ENCODE results near the gene CNFN. TPM values are rescaled to one million over a fixed set of nuclear protein-coding genes. Genes with fewer than 3 reads are reported as not detected.

Gene CNFN
- total RNA-seq, 1 experiment from 2014 or later = not detected

DNA sequence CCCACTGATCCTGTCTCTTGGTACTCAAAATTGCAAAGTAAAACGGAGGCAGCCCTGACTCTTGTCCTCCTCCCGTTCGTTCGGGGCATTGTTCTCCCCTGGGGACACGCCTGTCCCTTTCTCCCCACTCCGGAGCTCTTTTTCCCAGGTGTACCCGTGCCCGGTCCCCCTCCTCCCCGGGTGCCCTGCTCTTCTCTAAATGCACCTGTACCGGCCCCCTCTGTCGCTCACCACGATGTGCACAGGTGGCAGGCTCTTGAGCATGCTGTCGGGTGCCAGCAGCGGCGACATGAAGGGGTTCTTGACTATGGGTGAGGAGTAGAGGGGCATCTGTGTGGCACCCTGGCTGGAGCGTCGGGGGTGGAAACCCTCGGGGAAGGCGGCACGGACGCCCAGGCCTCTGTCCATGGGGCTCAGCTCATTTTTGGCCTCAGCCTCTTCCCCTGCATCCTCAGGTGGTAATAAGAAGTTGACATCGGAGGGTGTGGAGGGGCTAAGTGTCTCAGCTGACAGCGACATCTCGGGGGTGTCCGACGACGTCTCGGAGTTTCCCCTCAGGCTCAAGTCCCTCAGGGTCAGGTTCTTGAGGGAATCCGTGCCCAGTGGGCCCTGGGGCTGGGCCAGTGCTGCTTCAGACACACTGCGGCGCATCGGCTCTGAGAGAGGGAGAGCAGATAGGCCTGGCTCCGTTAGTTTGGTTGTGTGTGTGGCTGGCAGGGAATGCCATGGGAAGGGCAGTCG lies 12.4 kb upstream of the CNFN start:
- peaks cover 5% of the 10 kb centered on the region for H3K4me1 ChIP-seq (replicated peaks)
- peaks cover 6% of the 10 kb centered on the region; the same call in 1 of the 2 replicates for H3K36me3 ChIP-seq
- no peaks in the 10 kb centered on the region for H3K9me3 ChIP-seq (replicated peaks)
- H3K27ac ChIP-seq = no peak overlapping the region
- no peaks in the 10 kb centered on the region for H3K27me3 ChIP-seq (replicated peaks)
- no peak for DNase-seq (ENCODE audit: low read depth in 1 of 2, low spot score in 2 of 2)
- no peak overlapping the region for H3K4me3 ChIP-seq

DNA sequence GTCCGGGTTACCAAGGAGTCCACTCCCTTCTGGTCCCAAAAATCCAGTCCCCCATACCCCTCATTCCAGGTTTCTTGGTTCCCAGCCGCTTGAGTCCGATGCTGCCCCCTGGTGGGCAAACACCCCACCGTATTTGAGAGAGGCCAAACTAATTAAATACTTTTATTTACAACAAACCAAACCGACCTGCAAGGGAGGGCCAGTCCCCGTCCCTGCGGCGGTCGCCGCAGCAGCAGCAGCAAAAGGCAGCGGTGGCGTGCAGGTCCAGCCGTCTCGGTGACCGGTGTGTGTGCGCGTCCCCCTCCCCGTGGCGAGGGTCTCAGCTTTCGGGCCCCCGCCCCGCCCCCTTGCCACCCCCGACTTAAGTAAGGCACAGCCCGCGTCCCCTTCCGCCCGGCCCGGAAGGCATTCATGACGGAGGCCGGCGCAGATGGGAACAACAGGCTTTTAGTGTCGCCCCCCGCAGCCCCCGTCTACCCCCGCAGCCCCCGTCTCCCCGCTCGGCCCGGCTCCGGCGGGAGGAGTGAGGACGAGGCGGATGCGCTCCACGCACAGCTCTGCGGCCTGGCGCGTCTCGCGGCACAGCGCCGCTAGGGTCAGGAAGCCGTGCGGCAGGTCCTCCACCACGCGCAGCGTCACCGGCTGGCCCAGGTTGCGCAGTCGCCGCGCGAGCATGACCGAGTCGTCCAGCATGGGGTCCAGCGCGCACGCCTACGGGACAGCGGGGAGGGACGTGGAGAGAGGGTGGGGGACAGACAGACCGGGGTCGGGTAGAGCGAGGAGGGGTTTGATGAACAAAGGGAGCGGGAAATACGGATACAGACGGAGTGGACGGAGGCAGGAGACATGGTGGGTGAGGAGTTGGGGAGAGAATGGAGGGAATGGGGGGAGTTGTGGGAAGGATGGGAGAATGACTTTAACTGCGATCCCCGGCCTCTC lies 11.5 kb upstream of the CNFN start:
- peak; percentile 67 to 79 for DNase-seq (ENCODE audit: low read depth in 1 of 2, low spot score in 2 of 2)
- Histone ChIP-seq H3K27me3 (replicated peaks) (no peaks in the 10 kb centered on the region), H3K27ac (no peak overlapping the region), H3K36me3 (peaks cover 6% of the 10 kb centered on the region; the same call in 1 of the 2 replicates), H3K4me1 (replicated peaks) (peaks cover 8% of the 10 kb centered on the region), H3K4me3 (peak overlapping the region; percentile 16; the same call in 1 of the 2 replicates), H3K9me3 (replicated peaks) (no peaks in the 10 kb centered on the region)

DNA sequence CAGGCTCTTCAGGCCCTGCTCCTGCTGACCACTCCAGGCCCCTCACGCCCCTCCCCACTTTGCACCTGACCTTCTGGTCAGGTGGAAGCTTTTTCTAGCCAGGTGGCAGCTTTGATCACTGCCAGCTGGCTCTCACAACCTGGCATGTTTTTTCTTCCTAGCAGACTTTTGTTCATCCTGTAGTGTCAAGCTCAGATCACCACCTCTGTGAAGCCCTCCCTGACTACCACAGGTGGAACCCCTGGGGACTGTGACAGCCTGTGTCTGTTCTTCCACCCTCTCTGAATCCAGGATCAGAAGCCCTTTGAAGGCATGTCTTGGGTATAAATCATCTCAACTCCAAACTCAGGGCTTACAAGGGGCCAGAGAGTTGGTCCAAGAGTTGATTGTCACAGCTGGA lies 10.3 kb upstream of the CNFN start:
- H3K9me3 ChIP-seq (replicated peaks) = no peaks in the 10 kb centered on the region
- peaks cover 16% of the 10 kb centered on the region for H3K4me1 ChIP-seq (replicated peaks)
- H3K27ac ChIP-seq = no peak overlapping the region
- no peaks in the 10 kb centered on the region for H3K27me3 ChIP-seq (replicated peaks)
- DNase-seq (ENCODE audit: low read depth in 1 of 2, low spot score in 2 of 2) = no peak
- H3K36me3 ChIP-seq = peaks cover 6% of the 10 kb centered on the region; the same call in 1 of the 2 replicates
- no peak overlapping the region for H3K4me3 ChIP-seq

DNA sequence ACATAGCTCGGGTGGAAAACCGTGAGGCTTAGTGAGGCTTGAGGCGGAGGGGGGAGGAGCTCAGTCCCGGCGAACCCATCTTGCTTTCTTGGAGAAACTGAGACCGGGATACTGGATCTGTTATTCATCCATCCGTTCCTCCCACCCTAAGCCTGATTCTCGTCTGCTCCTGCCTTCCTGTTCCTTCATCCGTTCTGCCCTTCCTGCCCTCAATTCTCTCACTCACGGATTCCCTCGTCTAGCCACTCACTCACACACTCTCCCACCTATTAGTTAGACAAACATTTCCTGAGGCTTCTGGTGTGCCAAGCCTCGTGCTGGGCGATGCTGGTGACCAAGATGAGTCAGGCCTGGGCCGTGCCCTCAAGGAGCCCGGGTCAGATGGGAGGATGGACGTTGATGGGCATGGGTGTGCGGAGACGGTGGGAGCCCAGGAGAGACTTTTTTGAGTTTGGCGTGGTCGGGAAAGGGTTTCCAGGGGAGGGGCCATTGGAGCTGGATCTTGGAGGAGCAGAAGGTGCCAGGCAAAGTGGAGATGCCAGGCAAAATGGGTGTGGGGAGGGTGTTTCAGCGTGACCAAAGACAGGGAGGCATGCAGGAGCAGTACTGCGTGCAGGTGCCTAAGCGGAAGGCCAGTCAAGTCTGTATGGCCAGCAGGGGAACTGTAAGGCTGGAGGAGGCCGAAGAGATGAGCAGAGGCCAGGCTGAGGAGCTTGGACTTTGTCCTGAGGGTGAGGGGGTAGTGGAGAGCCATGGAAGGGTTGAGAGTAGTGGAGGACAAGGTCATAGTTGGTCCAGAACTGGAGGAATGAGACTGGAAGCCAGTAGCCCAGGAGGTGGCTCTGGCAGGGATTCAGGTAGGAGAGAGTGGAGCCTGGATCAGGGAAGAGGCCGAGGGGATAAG lies 7.4 kb upstream of the CNFN start:
- DNase-seq (ENCODE audit: low read depth in 1 of 2, low spot score in 2 of 2) = no peak
- no peaks in the 10 kb centered on the region for H3K9me3 ChIP-seq (replicated peaks)
- no peaks in the 10 kb centered on the region for H3K36me3 ChIP-seq
- peak overlapping the region; percentile 47 for H3K4me3 ChIP-seq
- H3K27ac ChIP-seq = peak overlapping the region; percentile 13; the same call in 1 of the 2 replicates
- H3K27me3 ChIP-seq (replicated peaks) = no peaks in the 10 kb centered on the region
- peaks cover 16% of the 10 kb centered on the region for H3K4me1 ChIP-seq (replicated peaks)

DNA sequence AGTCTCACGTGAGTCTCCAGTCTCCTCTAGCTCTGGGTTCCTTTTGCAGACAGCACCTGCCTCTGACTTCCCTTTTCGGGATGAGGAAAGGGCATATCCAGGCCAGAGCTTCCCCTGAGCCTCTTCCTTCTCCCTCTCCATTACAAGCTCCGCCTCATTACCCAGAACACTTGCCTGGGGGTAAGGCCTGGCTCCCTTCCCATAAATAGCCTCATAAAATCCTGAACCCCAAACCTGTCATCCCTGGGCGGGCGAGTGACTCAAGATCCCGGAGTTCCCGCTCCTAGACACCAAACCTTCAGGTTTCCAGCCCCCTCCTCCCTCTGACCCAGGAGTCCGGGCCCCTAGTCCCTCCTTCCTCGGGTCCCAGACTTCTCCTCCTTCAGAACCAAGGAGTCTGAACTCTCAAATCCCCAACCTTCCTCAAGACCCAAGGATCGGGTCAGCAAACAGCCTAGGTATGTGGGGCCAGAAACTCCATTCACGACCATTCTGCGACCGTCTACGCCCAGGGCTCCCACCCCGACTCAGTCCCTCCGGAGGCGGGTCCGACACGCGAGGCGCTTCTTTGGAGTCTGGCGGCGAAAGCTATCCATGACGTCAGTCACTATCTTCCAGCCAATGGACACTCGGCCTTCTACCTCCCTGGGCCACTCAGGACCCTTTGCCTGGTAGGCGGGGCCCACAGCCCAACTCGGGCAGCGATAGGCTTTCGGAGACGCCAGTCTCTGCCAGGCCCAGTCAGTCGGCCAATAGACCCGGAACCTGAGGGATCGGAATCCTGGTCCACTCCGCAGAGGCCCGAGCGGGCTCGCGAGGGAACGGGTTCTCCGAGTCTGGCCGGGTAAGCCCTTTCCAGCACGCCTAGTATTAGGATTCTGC lies 6.5 kb upstream of the CNFN start:
- H3K36me3 ChIP-seq = no peaks in the 10 kb centered on the region
- no peaks in the 10 kb centered on the region for H3K9me3 ChIP-seq (replicated peaks)
- H3K4me1 ChIP-seq (replicated peaks) = peaks cover 16% of the 10 kb centered on the region
- peaks cover 3% of the 10 kb centered on the region; the same call in 1 of the 2 replicates for H3K27me3 ChIP-seq (replicated peaks)
- peak; percentile 97 to 99 for DNase-seq (ENCODE audit: low read depth in 1 of 2, low spot score in 2 of 2)
- H3K27ac ChIP-seq = peak overlapping the region; percentile 54
- H3K4me3 ChIP-seq = peak overlapping the region; percentile 47

DNA sequence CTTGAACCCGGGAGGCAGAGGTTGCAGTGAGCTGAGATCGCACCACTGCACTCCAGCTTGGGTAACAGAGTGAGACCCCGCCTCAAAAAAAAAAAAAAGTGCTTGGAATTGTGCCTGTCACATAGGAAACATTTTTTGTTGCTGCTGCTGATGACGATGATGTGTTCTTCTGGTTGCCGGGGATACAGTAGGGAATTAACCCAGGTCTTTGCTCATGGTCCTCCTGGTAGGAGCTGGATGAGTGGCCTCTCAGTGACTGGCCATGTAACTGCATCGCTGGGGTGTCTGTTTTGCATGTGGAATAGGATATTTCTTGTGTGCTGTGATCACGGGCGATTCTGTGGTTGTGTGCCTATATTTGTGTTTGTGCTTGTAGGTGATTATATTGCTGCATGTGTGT lies 4.7 kb upstream of the CNFN start:
- peaks cover 16% of the 10 kb centered on the region for H3K4me1 ChIP-seq (replicated peaks)
- H3K27ac ChIP-seq = no peak overlapping the region
- DNase-seq (ENCODE audit: low read depth in 1 of 2, low spot score in 2 of 2) = no peak
- peaks cover 18% of the 10 kb centered on the region for H3K27me3 ChIP-seq (replicated peaks)
- no peaks in the 10 kb centered on the region for H3K9me3 ChIP-seq (replicated peaks)
- no peaks in the 10 kb centered on the region for H3K36me3 ChIP-seq
- no peak overlapping the region for H3K4me3 ChIP-seq

DNA sequence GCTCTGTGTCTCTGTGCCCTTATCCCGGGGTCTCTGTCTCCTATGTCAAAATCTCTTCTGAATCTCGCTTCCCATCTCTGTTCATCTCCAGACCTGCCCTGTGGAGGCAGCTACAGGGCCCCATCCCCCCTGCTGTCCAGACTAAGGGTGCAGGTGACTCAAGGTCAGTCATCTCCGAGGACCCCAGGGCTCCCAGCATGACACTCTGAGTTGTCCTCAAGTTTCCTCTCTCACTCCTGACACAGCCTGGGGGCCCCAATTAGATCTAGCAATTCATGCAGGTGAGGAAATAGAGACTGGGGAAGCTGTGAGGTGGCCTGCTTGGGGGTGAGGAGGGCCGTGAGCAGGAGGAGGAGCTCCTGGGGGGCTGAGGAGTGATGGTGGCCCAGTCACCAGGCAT lies 2.1 kb upstream of the CNFN start:
- Histone ChIP-seq H3K4me3 (no peak overlapping the region), H3K27me3 (replicated peaks) (peaks cover 22% of the 10 kb centered on the region), H3K4me1 (replicated peaks) (peaks cover 10% of the 10 kb centered on the region), H3K9me3 (replicated peaks) (no peaks in the 10 kb centered on the region), H3K36me3 (no peaks in the 10 kb centered on the region), H3K27ac (no peak overlapping the region)
- no peak for DNase-seq (ENCODE audit: low read depth in 1 of 2, low spot score in 2 of 2)

DNA sequence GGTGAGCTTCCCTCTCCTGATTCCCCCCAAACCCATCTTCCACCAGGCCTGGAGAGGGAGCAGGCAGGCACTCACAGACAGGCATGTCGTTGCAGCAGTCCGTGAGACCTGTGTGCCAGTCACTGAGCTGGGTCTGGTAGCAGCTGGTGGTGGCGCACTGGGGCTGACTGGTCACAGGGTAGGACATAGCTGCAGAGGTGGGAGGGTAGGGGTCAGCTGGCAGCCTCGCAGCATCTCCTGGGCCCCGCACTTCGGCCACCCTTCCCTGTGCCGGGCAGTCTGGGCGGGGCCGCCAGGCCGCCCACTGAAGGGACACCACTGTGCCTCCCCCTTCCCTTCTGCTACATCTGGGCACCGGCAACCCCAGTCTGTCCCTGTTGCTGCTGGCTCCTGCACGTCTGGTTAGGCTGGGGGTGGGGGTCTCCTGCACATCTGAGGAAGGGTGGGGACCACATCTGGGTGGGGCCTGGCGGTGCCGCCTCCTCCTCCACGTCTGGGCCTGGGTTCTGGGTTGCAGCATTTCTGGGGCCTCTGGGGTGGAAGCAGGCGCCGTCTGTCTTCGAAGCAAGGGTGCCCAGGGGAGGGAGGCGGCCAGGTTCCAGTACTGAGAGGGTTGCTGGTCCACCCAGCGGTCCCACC lies 1.1 kb downstream of the CNFN start:
- Histone ChIP-seq H3K4me1 (replicated peaks) (peaks cover 6% of the 10 kb centered on the region), H3K27me3 (replicated peaks) (peaks cover 23% of the 10 kb centered on the region), H3K27ac (no peak overlapping the region), H3K36me3 (no peaks in the 10 kb centered on the region), H3K9me3 (replicated peaks) (no peaks in the 10 kb centered on the region), H3K4me3 (no peak overlapping the region)
- no peak for DNase-seq (ENCODE audit: low read depth in 1 of 2, low spot score in 2 of 2)

DNA sequence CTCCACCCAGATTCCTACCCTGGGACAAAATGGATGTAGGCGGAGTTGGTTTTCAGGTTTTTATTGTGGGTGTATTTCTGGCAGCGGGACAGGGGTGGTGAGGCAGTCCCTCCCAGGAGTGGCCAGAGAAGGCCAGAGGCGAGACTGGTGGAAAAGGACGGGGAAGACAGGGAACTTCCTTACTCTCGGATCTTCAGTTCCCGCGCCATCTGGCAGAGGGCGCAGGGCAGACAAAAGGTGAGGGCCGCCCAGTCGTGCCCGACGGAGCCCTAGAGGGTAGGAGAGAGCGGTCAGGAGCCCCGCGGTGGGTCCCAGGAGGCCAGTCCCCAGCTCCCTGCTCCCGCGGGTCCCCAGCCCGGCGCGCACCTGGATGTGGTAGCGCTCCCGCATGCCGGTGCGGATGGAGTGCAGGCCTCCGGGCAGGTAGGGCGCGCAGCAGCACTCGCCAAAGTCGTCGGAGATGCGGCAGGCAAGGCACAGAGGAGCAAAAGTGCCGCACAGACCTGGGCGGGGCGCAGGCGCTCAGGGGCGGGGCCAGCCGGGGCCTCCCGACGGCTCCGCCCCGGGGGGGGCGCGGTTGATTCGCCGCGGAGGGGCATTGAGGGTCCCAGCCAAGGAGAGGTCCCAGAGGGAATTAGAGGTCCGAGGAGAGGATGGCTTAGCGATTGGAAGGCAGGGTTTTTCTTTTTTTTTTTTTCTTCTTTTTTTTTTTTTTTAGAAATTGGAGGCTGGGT lies 3.0 kb downstream of the CNFN start:
- Histone ChIP-seq H3K27me3 (replicated peaks) (peaks cover 23% of the 10 kb centered on the region), H3K4me3 (peak overlapping the region; percentile 35), H3K9me3 (replicated peaks) (no peaks in the 10 kb centered on the region), H3K4me1 (replicated peaks) (peaks cover 6% of the 10 kb centered on the region), H3K27ac (no peak overlapping the region), H3K36me3 (no peaks in the 10 kb centered on the region)
- peak; percentile 67 to 69 for DNase-seq (ENCODE audit: low read depth in 1 of 2, low spot score in 2 of 2)

DNA sequence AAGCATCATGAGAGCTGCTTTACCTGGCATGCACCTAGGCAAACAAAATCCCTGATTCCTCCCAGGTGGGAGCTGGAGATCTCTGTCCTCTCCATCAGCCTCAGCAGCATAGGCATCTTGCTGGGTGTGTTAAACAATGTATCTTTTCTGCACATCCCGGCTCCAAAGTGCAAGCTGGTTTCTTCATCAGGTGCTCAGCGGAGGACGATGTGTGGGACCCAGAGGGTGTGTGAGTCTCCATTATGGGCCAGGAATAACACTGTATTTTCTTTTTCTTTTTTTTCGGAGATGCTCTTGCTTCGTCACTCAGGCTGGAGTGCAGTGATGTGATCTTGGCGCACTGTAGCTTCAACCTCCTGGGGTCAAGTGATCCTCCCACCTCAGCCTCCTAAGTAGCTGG lies 9.9 kb downstream of the CNFN start:
- H3K4me3 ChIP-seq = no peak overlapping the region
- H3K36me3 ChIP-seq = no peaks in the 10 kb centered on the region
- no peaks in the 10 kb centered on the region for H3K4me1 ChIP-seq (replicated peaks)
- H3K27ac ChIP-seq = no peak overlapping the region
- H3K27me3 ChIP-seq (replicated peaks) = peaks cover 21% of the 10 kb centered on the region
- H3K9me3 ChIP-seq (replicated peaks) = no peaks in the 10 kb centered on the region
- DNase-seq (ENCODE audit: low read depth in 1 of 2, low spot score in 2 of 2) = no peak

DNA sequence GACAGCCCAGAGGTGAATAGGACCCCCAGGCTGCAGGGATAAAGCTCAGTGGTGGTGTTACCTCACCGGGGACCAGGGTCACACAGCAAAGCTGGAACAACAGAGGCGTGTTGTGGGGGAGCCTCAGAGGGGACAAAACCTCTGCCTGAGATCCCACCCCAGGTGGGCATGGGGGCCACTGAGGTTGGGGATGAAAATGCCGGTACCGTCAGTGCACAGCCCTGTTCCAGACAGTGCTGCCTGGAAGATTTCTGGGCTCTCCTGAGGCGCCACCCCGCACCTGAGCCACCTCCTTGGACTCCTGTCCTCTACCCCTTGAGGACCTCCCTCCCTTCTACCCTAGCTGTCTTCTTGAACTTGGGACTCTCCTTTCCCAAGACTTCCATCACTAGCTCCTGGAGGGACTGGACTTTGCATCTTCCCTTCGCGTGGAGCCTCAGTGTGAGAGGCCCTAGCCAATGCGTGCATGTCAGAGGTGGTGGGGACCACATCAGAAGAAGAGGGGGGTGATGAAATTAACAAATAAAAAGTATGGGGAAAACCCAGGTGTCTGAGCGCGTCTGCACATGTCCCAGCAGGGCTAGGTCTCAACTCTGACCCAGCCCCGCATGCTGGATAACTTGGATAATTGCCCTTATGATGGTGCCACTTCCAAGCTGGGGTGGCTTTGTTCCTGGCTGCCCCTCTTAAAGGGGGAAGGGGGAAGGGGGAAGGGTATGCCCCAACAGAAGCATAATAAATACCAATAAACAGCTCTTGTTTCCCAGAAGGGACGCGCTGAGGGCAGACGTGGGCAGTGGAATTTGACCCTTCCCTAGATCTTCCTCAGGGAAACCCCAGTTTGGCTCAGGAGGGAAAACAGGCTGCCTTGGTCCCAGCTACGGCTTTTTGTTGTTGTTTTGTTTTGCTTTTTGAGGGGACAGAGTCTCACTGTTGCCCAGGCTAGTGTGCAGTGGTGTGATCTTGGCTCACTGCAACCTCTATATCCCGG lies 11.6 kb downstream of the CNFN start:
- Histone ChIP-seq H3K9me3 (replicated peaks) (no peaks in the 10 kb centered on the region), H3K27ac (no peak overlapping the region), H3K27me3 (replicated peaks) (peaks cover 21% of the 10 kb centered on the region), H3K4me1 (replicated peaks) (no peaks in the 10 kb centered on the region), H3K4me3 (no peak overlapping the region), H3K36me3 (no peaks in the 10 kb centered on the region)
- DNase-seq (ENCODE audit: low read depth in 1 of 2, low spot score in 2 of 2) = no peak
